ENCODE measurements around the gene RER1.
"Not testable (repeated sequence)": the region's sequence is repeated elsewhere in the genome, so short reads cannot be mapped to it uniquely, and the experiment has no call there.

RER1 gene

DNA sequence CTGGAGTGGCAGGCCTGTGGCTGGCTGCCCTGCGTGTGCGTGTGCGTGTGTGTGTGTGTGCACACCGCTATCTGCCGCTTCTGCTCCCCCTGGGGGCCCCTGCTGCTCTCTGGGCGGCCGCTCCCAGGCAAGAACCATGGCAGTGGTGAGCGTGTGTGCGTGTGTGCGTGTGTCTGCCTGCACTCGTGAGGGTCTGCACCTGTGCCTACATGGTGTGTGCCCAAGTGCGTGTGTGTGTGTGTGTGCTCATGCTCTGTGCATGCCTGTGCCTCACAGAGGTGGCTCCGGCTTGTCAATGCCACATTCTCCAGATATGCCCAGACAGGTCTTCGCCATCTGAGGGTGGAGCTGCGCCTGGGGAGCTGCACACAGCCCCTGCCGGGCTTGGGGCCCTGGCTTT, 39.5 kb downstream of the RER1 start:
- DNase-seq = no peak

GRCh38 chr1:2431518-2431917, 39.9 kb downstream of the RER1 start:
- no peak for DNase-seq

GRCh38 chr1:2432441-2432844, 40.8 kb downstream of the RER1 start:
- no peak for DNase-seq

DNA sequence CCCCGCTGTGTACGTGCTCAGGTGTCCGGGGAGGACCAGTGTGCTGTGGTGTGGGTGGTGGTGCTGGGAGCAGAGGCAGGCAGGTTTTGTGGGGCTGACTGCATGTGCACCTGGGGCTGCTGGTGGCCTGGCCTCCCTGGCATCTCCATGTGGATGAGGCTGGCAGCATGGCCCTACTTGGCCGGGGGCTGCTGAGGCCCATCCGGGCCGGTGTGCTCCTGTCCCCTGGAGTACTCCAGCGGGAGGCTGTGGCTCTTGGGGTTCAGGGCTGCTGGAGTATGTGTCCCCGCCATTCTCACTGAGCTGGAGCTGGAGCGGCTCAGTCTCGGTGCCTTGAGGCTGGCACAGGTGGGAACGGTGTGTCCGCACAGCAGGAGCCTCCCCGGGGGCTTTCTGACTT, 41.6 kb downstream of the RER1 start:
- DNase-seq = no peak

- no peak for DNase-seq
Observed at GRCh38 chr1:2433936-2434655, 42.5 kb downstream of the RER1 start.

GRCh38 chr1:2435091-2435490, 43.5 kb downstream of the RER1 start:
- DNase-seq = no peak

- DNase-seq = no peak
Observed at GRCh38 chr1:2435746-2436355, 44.2 kb downstream of the RER1 start.

DNA sequence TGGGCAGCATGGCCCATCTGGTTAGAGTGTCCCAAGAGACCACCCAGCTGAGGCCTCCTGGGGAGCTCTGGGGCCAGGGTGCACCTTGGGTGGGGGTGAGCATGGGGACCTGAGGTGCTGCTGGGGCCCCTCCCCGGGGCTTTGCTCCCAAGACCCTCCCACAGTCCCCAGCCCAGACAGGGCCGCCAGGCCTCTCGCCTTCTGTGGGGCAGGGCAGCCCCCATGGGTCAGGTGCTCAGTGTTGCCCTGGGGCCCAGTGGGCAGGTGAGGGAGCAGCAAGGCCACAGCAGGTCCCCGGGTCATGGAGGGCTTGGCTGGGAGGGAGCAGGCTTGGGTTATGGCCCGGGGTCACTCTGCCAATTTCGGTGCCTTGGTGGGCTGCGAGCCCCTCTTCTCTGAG, 45.2 kb downstream of the RER1 start:
- no peak for DNase-seq

GRCh38 chr1:2437617-2438016, 46.0 kb downstream of the RER1 start:
- DNase-seq = no peak

DNA sequence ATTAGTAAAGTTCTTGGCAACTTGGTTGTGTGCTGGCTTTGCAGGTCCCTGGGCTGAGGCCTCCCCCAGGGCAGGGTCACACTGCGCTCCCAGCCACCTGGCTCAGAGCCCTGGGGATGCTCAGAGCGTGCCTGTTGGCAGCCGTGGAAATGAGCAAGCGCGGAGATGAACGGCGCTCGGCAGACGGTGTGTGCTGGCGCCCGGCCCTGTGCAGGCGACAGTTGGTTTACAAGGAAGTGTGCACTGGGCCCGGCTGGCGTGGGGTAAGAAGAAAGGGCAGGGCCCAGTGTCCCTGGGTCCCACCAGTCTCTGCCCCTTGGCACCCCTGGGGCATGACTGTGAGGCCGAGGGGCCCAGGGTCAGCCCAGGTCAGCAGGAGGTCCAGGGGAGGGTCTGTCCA, 46.4 kb downstream of the RER1 start:
- DNase-seq = no peak

DNA sequence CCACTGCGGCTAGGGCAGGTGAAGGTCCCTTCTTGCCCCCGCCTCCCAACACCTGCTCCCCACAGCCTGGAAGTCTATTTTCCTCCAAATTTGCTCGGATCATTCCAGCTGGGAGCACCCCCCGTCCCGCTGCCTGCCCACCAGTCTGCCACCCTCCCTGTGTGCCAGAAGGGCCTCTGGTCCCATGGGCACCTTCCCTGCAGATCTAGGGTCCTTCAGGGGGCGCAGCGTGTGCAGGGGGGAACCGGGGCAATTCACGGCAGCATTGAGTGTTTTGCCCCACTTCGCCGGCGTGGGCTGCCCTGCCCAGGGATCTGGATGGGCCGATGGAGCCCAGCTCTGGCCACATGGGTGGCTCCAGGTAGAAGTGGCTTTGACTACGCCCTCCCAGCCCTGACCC, 47.0 kb downstream of the RER1 start:
- no peak for DNase-seq

GRCh38 chr1:2439369-2439768, 47.7 kb downstream of the RER1 start:
- no peak for DNase-seq

DNA sequence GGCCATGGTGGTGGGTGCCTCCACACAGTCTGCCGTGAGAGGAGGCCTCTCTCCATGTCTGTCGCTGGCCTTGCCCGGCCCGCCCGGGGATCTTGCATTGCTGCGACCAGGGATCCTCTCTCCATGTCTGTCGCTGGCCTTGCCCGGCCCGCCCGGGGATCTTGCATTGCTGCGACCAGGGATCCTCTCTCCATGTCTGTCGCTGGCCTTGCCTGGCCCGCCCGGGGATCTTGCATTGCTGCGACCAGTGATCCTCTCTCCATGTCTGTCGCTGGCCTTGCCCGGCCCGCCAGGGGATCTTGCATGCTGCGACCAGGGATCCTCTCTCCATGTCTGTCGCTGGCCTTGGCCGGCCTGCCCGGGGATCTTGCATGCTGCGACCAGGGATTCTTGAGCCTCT, 48.7 kb downstream of the RER1 start:
- DNase-seq = not testable (repeated sequence)

GRCh38 chr1:2441746-2442145, 50.1 kb downstream of the RER1 start:
- no peak for DNase-seq

- DNase-seq = no peak
Observed at GRCh38 chr1:2442661-2443060, 51.0 kb downstream of the RER1 start.

- peak in 1 of 2 experiments; percentile 52 for DNase-seq
Observed at GRCh38 chr1:2443277-2444137, 51.9 kb downstream of the RER1 start.

- DNase-seq = no peak
Observed at GRCh38 chr1:2444138-2444591, 52.5 kb downstream of the RER1 start.

DNA sequence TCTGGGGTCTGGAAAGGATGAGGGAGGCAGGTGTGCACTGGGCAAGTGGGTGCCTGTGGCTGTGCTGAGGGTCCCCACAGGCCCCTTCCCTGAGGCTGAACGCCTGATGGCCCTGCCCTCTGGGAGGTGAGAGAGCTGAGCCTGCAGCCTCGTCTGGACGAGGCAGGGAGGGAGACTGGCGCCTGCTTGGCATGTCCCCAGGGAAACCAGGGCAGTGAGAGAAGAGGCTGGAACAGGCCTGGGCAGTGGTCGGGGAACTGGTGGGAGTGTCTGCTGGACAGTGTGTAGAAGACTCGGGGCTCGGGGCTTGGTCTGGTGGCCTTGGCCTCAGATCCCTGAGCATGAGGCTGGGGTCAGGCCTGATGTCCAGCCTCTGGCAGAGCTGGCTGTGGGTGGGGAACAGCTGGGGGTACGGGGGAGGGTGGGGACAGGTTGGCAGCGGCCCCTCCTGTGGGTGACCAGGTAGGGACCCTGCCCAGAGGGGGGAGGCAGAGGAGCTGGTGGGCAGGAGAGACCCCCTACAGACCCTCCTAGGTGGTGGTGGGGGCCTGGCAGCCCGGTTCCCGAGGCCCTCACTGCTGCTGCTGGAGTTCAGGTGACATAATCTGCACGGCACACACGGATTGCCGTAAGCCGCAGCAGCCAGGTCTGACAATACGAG, 53.7 kb downstream of the RER1 start:
- no peak for DNase-seq

GRCh38 chr1:2445823-2446215, 54.2 kb downstream of the RER1 start:
- no peak for DNase-seq

DNA sequence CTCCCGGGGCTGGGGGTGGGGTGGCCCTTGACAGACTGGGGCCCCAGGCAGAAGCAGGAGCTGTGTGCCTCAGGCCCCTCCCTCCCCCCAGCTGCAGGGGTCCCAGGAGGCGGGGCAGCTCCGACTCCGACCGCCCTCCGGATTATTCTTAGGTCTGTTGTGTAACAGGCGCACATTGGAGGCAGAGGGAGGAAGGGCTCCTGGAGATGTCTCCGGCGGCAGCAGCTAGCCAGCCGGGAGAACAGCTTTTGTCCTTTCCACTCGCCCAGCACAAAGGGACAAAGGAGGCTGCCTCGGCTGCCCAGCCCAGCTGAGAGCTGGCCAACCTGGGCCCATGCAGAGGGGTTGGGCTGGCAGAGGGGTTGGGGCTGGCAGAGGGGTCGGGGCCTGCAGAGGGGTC, 54.8 kb downstream of the RER1 start:
- no peak for DNase-seq

GRCh38 chr1:2446861-2447260, 55.2 kb downstream of the RER1 start:
- no peak for DNase-seq

- DNase-seq = no peak
Observed at GRCh38 chr1:2447276-2448097, 55.8 kb downstream of the RER1 start.

- DNase-seq = no peak
Observed at GRCh38 chr1:2448098-2448445, 56.4 kb downstream of the RER1 start.

Data from activated T-cell treated with anti-CD3 and anti-CD28 coated beads, Interleukin-2, amount 50 U/mL, for 48 hours (primary cell).